Ramos (cell line): ENCODE measurements around the gene POLH.
"Not testable (repeated sequence)": the region's sequence is repeated elsewhere in the genome, so short reads cannot be mapped to it uniquely, and the experiment has no call there.

Experiments
- in situ Hi-C: fragments of 300-500 bp; cut with MboI; formaldehyde crosslinking; loops from one replicate; pipeline ENCODE4 v1.14.3; 2022; ENCODE audit warnings: low sequenced_read_pairs; ENCODE audit not compliant: unreplicated experiment

The POLH gene

GRCh38 chr6:43575772-43576551, at the start of gene POLH, which contains the start of gene XPO5:
Gene POLH (plus strand): TSS chr6:43576185. CDS start chr6:43582320, 6,135 bp downstream.
Gene XPO5 (minus strand): TSS chr6:43576038. CDS start chr6:43575864, 174 bp downstream.
- in situ Hi-C loops, result no loop called here

DNA sequence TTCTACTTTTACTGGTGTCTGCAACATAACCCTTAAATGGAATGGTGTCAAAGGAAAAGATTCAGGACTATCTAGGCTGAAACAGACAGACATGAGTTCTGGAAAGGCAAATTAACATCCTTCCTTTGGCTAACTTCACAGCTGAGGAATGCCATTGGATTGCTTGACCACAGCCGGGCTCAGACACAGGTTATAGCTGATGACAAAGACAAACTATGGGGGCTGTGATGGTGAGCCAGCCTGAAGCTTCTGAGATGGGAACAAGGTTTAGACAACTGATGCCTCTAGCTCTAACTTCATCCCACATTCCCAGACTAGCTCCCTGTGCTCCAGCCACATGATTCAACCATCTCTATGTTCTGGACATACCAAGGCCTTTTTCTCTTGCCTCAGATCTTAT, 43.8 kb upstream of the POLH start:
- in situ Hi-C loops, result no loop called here

DNA sequence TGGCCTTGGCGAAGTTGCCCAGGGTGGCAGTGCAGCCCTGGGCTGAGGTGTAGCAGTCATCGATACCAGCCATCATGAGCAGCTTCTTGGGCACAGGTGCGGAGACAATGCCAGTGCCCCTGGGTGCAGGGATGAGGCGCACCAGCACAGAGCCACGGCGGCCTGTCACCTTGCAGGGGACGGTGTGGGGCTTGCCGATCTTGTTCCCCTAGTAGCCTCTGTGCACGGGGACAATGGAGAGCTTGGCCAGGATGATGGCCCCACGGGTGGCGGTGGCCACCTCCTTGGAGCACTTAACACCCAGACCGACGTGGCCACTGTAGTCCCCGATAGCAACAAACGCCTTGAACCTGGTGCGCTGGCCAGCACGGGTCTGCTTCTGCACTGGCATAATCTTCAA, 37.0 kb upstream of the POLH start:
- in situ Hi-C loops, result not testable (repeated sequence)

DNA sequence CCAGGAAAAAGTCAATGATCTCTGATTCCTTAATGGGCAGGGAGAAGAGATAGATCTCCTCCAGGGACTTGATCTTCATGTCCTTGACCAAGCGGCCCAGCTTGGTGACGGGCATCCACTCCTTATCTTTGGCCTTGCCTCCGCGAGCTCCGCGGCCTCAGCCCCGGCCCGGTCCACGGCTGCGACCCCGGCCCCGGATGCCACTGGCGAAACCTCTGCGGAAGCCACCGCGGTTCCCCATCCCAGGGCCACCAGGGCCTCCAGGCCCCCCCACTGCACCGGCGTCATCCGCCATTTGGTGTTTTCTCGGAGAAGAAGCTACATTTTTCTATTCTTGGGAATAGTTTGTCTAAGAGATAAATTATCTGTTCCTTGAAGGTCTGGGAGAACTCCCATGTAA, 36.6 kb upstream of the POLH start:
- in situ Hi-C loops, result not testable (repeated sequence)

GRCh38 chr6:43540507-43540906, 35.5 kb upstream of the POLH start:
- in situ Hi-C loops, result no loop called here

DNA sequence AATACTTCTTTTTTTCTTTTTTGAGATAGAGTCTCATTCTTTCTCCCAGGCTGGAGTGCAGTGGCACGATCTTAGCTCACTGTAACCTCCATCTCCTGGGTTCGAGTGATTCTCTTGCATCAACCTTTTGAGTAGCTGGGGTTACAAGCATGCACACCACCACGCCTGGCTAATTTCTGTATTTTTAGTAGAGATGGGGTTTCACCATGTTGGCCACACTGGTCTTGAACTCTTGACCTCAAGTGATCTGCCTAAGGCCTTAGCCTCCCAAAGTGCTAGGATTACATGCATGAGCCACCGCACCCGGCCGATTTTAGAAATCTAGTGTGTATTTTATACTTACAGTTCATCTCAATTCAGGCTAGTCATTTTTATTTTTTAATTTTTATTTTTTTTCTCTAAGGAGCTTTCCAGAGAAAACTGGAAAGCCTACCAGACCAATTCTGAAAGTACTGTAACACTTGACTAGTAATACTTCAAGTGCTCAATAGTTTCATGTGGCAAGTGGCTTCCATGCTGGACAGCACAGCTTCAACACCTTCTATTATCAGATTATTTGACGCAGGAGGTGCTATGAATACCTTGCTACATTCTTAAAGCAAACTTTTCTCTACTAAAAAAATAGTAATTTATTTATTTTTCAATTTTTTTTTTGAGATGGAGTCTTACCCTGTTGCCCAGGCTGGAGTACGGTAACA, 34.1 kb upstream of the POLH start:
- in situ Hi-C loops, result no loop called here

- in situ Hi-C loops, result no loop called here
These were observed 31.5 kb upstream of the POLH start for GRCh38 chr6:43544461-43544860.

DNA sequence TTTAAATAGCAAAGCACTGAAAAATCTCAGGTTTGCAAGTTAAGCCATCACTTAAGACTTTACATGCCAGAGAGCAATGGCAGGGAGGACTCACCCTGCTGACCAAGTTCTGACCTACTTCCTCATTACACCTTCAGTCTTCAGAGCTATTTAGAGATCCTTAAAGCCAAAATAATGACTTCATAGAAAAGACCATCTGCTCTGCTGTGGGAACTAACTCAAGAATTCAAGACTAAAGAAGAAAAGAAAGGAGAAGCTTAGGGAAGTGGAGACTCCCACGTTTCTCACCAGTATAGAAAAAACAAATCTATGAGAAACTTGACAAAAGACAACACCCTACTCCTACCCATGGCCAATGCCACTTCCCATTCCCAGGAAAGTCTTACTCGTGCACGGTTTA, 28.8 kb upstream of the POLH start:
- in situ Hi-C loops, result no loop called here

GRCh38 chr6:43557620-43558019, 18.4 kb upstream of the POLH start:
- in situ Hi-C loops, result not testable (repeated sequence)

- in situ Hi-C loops, result no loop called here
These were observed 16.7 kb upstream of the POLH start for GRCh38 chr6:43559328-43559727.

GRCh38 chr6:43570876-43571441, 5.0 kb upstream of the POLH start:
- in situ Hi-C loops, result no loop called here

DNA sequence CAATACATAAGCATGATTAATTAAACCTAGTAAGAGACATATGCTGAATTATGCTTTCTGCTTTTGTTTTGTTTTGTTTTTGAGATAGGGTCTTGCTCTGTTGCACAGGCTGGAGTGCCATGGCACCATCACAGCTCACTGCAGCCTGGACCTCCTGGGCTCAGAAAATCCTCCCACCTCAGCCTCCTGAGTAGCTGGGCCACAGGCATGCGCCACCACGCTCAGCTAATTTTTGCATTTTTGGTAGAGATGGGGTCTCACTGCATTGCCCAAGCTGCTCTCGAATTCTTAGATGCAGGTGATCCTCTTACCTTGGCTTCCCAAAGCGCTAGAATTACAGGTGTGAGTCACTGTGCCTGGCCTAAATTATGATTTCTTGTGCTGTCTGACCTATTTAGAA, 4.0 kb upstream of the POLH start:
- in situ Hi-C loops, result no loop called here

DNA sequence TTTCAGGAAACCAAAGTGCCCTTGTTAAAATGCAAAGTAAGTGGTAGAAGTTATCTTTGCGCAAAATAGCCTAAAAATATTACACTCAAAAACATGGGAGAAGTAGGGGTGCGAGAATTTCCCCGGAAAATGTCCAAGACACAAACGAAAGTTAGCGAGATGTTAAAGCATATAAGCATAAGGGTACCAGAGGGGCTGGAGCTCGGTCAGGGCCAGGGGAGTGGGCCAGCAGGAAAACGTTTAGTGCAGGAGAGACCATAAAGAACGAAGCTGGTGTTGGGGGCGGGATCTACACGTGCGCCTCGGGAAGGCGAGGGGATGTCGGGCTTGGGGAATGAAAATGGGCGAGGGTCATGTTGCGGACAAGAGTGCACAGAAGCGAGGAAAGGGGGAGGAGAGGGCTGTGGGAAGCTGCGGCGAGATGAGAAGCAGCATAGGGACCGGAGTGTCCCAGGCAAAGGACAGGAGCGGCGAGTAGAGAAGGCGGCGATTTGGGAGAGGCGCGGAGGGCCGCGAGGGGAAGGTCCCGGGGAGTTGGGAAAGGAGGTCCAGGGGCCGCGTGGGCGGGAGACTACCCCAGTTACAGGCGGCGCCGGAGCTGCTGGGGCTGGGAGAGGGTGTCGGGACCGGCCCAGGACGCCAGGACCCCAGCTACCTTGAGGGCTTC, 747 bp upstream of the POLH start:
- in situ Hi-C loops, result no loop called here

GRCh38 chr6:43578748-43579147, 2.8 kb downstream of the POLH start:
- in situ Hi-C loops, result no loop called here

GRCh38 chr6:43579171-43579570, 3.2 kb downstream of the POLH start:
- in situ Hi-C loops, result no loop called here

GRCh38 chr6:43582911-43583310, 6.9 kb downstream of the POLH start:
- in situ Hi-C loops, result no loop called here

- in situ Hi-C loops, result no loop called here
These were observed 9.0 kb downstream of the POLH start for GRCh38 chr6:43584892-43585570.

DNA sequence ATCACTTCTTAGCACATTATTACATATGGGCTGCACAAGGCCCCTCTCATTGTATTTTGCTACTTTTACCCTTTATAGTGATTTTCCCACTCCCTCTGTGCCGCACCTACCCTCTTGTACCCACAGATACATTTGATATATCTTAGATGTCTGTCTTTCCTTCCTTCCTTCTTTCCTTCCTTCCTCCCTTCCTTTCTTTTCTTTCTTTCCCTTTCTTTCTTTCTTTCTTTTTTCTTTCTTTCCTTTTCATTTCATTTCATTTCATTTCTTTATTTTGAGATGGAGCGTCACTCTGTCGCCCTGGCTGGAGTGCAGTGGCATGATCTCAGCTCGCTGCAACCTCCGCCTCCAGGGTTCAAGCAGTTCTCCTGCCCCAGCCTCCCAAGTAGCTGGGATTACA, 12.2 kb downstream of the POLH start:
- in situ Hi-C loops, result no loop called here

- in situ Hi-C loops, result not testable (repeated sequence)
These were observed 13.6 kb downstream of the POLH start for GRCh38 chr6:43589564-43589963.

- in situ Hi-C loops, result no loop called here
These were observed 18.0 kb downstream of the POLH start for GRCh38 chr6:43593938-43594337.
